ENCODE measurements around the gene PIK3C2G. TPM values are rescaled to one million over a fixed set of nuclear protein-coding genes. Genes with fewer than 3 reads are reported as not detected.

The PIK3C2G gene
- polyA plus RNA-seq, 2 of the 4 experiments (the other 2 are of a cell fraction), result 0.01 TPM; not detected in 1

DNA sequence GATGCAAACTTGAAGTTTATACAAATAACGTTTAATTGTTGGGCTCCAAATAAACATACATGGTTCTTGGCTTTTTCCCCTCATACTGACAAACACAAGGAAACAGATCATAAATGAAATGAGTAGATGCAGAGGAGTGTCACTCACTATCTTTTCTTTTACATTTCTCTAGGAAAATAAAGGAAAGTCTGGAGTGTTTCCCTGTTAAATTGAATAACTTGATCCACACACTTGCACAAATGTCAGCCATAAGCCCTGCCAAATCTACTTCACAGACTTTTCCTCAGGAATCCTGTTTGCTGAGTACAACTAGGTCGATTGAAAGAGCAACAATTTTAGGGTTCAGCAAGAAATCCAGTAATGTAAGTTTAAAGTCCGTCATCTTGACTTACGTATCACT is 301.2 kb downstream of the PIK3C2G start:
- Histone ChIP-seq H3K27ac (no peak overlapping the region), H3K9me3 (no peaks in the 10 kb centered on the region), H3K4me1 (no peaks in the 10 kb centered on the region), H3K4me3 (no peak overlapping the region), H3K4me2 (no peak overlapping the region)
- TF ChIP-seq CBX8 (IDR thresholded peaks at IDR 0.05), result no peak
- no peak for TF ChIP-seq HEYL (CRISPR knock-in tag; IDR thresholded peaks at IDR 0.05)
- TF ChIP-seq MAZ (IDR thresholded peaks at IDR 0.05; ENCODE audit: borderline replicate concordance, low read depth, low read length), result no peak
- TF ChIP-seq JUN (IDR thresholded peaks at IDR 0.05), result no peak
- no peak for TF ChIP-seq MYC (IDR thresholded peaks at IDR 0.05; ENCODE audit: borderline replicate concordance, low read length)
- TF ChIP-seq EHMT2 (IDR thresholded peaks at IDR 0.05; ENCODE audit: low read depth), result no peak
- TF ChIP-seq, protein P1, sequence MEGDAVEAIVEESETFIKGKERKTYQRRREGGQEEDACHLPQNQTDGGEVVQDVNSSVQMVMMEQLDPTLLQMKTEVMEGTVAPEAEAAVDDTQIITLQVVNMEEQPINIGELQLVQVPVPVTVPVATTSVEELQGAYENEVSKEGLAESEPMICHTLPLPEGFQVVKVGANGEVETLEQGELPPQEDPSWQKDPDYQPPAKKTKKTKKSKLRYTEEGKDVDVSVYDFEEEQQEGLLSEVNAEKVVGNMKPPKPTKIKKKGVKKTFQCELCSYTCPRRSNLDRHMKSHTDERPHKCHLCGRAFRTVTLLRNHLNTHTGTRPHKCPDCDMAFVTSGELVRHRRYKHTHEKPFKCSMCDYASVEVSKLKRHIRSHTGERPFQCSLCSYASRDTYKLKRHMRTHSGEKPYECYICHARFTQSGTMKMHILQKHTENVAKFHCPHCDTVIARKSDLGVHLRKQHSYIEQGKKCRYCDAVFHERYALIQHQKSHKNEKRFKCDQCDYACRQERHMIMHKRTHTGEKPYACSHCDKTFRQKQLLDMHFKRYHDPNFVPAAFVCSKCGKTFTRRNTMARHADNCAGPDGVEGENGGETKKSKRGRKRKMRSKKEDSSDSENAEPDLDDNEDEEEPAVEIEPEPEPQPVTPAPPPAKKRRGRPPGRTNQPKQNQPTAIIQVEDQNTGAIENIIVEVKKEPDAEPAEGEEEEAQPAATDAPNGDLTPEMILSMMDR (IDR thresholded peaks at IDR 0.05), result no peak
- TF ChIP-seq HOXA7 (CRISPR knock-in tag; IDR thresholded peaks at IDR 0.05), result no peak
- no peak for TF ChIP-seq ZNF302 (CRISPR knock-in tag; IDR thresholded peaks at IDR 0.05)
- TF ChIP-seq ZC3H11A (IDR thresholded peaks at IDR 0.05), result no peak
- TF ChIP-seq, protein P2, sequence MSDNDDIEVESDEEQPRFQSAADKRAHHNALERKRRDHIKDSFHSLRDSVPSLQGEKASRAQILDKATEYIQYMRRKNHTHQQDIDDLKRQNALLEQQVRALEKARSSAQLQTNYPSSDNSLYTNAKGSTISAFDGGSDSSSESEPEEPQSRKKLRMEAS (IDR thresholded peaks at IDR 0.05), result no peak
- TF ChIP-seq GATA3 (IDR thresholded peaks at IDR 0.05; ENCODE audit: borderline replicate concordance), result no peak
- no peak for TF ChIP-seq TP53 (CRISPR knock-in tag; IDR thresholded peaks at IDR 0.05)
- WGBS (ENCODE audit: missing lambda C conversion rate), result 53% methylated on average over 4 of the region's 4 CpGs
- CTCF ChIA-PET, result no interaction called here
- no peak for ATAC-seq
- POLR2A ChIA-PET, result no interaction called here
- no peak for DNase-seq (ENCODE audit: low read depth in 1 of 2, low spot score in 1 of 2)
- FAIRE-seq, result no peak

DNA sequence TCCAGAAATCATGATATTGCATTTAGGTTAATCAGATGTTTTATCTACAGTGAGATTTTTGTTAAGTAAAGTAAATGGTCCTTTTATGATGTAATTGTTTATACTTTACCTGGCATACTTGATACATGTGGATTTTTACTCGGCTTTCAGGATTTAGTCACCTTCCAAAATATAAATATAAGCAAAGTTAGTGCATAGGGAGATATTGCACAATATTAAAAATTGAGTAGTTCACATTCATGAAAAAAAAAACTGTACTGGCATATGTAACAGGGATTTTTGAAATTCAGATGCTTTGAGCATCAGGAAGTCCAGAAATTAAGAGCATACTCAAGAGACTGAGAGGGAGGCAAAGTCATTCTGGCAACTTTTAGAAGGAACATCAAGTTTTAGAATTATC is 303.0 kb downstream of the PIK3C2G start:
- TF ChIP-seq FOSL2 (IDR thresholded peaks at IDR 0.05) (no peak), FOSL2 (CRISPR knock-in tag; IDR thresholded peaks at IDR 0.05) (no peak), MYC (IDR thresholded peaks at IDR 0.05; ENCODE audit: borderline replicate concordance, low read length) (no peak), POLR2A (IDR thresholded peaks at IDR 0.05; ENCODE audit: low read length) (no peak), HOXA7 (CRISPR knock-in tag; IDR thresholded peaks at IDR 0.05) (no peak), KDM1A (IDR thresholded peaks at IDR 0.05; ENCODE audit: low read depth) (no peak), POLR2AphosphoS2 (conservative IDR thresholded peaks at IDR 0.05; ENCODE audit: low read length) (no peak), RCOR1 (IDR thresholded peaks at IDR 0.05; ENCODE audit: low read depth, low read length) (no peak), CBX2 (IDR thresholded peaks at IDR 0.05; ENCODE audit: borderline replicate concordance, low read depth) (no peak), BHLHE40 (IDR thresholded peaks at IDR 0.05; ENCODE audit: low read depth, low read length) (no peak)
- TF ChIP-seq, protein P3, sequence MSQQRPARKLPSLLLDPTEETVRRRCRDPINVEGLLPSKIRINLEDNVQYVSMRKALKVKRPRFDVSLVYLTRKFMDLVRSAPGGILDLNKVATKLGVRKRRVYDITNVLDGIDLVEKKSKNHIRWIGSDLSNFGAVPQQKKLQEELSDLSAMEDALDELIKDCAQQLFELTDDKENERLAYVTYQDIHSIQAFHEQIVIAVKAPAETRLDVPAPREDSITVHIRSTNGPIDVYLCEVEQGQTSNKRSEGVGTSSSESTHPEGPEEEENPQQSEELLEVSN (IDR thresholded peaks at IDR 0.05; ENCODE audit: borderline replicate concordance, low read depth), result no peak
- Histone ChIP-seq H3K4me1 (no peaks in the 10 kb centered on the region), H3K9me3 (no peaks in the 10 kb centered on the region), H3K4me2 (no peak overlapping the region), H3K4me3 (no peak overlapping the region), H3K27ac (no peak overlapping the region)
- CTCF ChIA-PET, result no interaction called here
- DNase-seq (ENCODE audit: low read depth in 1 of 2, low spot score in 1 of 2) (no peak), ATAC-seq (no peak), FAIRE-seq (no peak)
- POLR2A ChIA-PET, result no interaction called here
- 45% methylated on average over 1 of the region's 1 CpG for WGBS (ENCODE audit: missing lambda C conversion rate)

DNA sequence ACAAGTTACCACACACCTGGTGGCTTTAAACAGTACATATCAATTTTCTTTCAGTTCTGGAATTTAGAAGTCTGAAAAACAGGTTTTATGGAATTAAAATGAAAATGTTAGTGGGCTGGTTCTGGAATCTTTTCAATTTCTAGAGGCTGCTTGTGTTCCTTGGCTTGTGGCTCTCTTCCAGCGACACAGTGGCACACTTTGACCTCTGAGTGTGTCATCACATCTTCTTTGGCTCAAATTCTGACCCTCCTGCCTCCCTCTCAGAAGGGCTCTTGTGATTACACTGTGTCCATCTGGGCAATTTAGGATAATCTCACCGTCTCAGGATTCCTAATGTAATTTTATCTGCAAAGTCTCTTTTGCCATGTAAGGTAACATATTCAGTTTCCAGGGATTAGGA is 306.5 kb downstream of the PIK3C2G start:
- Histone ChIP-seq H3K9me3 (no peaks in the 10 kb centered on the region), H3K27ac (no peak overlapping the region), H3K4me3 (no peak overlapping the region), H3K4me2 (no peak overlapping the region), H3K4me1 (no peaks in the 10 kb centered on the region)
- 17% methylated on average over 2 of the region's 2 CpGs for WGBS (ENCODE audit: missing lambda C conversion rate)
- DNase-seq (ENCODE audit: low read depth in 1 of 2, low spot score in 1 of 2) (no peak), FAIRE-seq (no peak), ATAC-seq (no peak)
- CTCF ChIA-PET, result no interaction called here
- POLR2A ChIA-PET, result no interaction called here
- TF ChIP-seq, protein P4, sequence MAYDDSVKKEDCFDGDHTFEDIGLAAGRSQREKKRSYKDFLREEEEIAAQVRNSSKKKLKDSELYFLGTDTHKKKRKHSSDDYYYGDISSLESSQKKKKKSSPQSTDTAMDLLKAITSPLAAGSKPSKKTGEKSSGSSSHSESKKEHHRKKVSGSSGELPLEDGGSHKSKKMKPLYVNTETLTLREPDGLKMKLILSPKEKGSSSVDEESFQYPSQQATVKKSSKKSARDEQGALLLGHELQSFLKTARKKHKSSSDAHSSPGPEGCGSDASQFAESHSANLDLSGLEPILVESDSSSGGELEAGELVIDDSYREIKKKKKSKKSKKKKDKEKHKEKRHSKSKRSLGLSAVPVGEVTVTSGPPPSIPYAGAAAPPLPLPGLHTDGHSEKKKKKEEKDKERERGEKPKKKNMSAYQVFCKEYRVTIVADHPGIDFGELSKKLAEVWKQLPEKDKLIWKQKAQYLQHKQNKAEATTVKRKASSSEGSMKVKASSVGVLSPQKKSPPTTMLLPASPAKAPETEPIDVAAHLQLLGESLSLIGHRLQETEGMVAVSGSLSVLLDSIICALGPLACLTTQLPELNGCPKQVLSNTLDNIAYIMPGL (CRISPR knock-in tag; IDR thresholded peaks at IDR 0.05; ENCODE audit: borderline replicate concordance), result no peak
- TF ChIP-seq KDM1A (IDR thresholded peaks at IDR 0.05; ENCODE audit: low read depth) (no peak), CBX8 (IDR thresholded peaks at IDR 0.05) (no peak), BHLHE40 (IDR thresholded peaks at IDR 0.05; ENCODE audit: low read depth, low read length) (no peak), MAZ (IDR thresholded peaks at IDR 0.05; ENCODE audit: borderline replicate concordance, low read depth, low read length) (no peak), GATA3 (IDR thresholded peaks at IDR 0.05; ENCODE audit: borderline replicate concordance) (no peak), JUN (IDR thresholded peaks at IDR 0.05) (no peak), MYC (IDR thresholded peaks at IDR 0.05; ENCODE audit: borderline replicate concordance, low read length) (no peak), ZSCAN20 (CRISPR knock-in tag; IDR thresholded peaks at IDR 0.05) (no peak), HOXB13 (CRISPR knock-in tag; IDR thresholded peaks at IDR 0.05; ENCODE audit: low read depth) (no peak), SREBF2 (IDR thresholded peaks at IDR 0.05) (no peak), ZC3H11A (IDR thresholded peaks at IDR 0.05) (no peak)
- TF ChIP-seq, protein P5, sequence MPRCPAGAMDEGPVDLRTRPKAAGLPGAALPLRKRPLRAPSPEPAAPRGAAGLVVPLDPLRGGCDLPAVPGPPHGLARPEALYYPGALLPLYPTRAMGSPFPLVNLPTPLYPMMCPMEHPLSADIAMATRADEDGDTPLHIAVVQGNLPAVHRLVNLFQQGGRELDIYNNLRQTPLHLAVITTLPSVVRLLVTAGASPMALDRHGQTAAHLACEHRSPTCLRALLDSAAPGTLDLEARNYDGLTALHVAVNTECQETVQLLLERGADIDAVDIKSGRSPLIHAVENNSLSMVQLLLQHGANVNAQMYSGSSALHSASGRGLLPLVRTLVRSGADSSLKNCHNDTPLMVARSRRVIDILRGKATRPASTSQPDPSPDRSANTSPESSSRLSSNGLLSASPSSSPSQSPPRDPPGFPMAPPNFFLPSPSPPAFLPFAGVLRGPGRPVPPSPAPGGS (IDR thresholded peaks at IDR 0.05), result no peak
- TF ChIP-seq, protein P6, sequence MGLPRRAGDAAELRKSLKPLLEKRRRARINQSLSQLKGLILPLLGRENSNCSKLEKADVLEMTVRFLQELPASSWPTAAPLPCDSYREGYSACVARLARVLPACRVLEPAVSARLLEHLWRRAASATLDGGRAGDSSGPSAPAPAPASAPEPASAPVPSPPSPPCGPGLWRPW (IDR thresholded peaks at IDR 0.05), result no peak
- TF ChIP-seq, protein P2 (IDR thresholded peaks at IDR 0.05), result no peak
